Measurements from ENCODE around the gene TCFL5. TPM values are rescaled to one million over a fixed set of nuclear protein-coding genes. Genes with fewer than 3 reads are reported as not detected.

Gene TCFL5
- total and polyA plus RNA-seq, 2 experiments from 2014 or later: 1.7 to 18.5 TPM

- in situ Hi-C loops (cut with MboI): loop anchor here (25.0 kb wide), 1 partner anchor 282 kb away; no protein-coding TSS in a partner anchor
- H3K79me2 ChIP-seq (ENCODE audit: insufficient read depth): peaks cover 9% of the 10 kb centered on the region
- peak overlapping the region; percentile 67 for H3K27ac ChIP-seq
- peak; percentile 98 for DNase-seq
- peaks cover 4% of the 10 kb centered on the region; the same call in 1 of the 2 replicates for H4K20me1 ChIP-seq (ENCODE audit: insufficient read depth)
- peak overlapping the region; percentile 90 for H3K4me2 ChIP-seq (ENCODE audit: unreplicated experiment)
- peaks cover 14% of the 10 kb centered on the region; the same call in 1 of the 2 replicates for H3K4me1 ChIP-seq (ENCODE audit: insufficient read depth)
- TF ChIP-seq EZH2phosphoT487 (IDR thresholded peaks at IDR 0.05; ENCODE audit: insufficient read depth, low read depth) (no peak), EZH2 (IDR thresholded peaks at IDR 0.05; ENCODE audit: insufficient read depth, poor library complexity, severe bottlenecking) (no peak)
- H3F3A ChIP-seq (ENCODE audit: insufficient read depth): peaks cover 16% of the 10 kb centered on the region
- H3K9me2 ChIP-seq (ENCODE audit: insufficient read depth): no peaks in the 10 kb centered on the region
- H3K36me3 ChIP-seq (ENCODE audit: low read depth): no peaks in the 10 kb centered on the region
- H3K9ac ChIP-seq: peak overlapping the region; percentile 78
- peak overlapping the region; percentile 91 for H2AFZ ChIP-seq
- no peaks in the 10 kb centered on the region for H3K9me3 ChIP-seq (ENCODE audit: low read depth)
- 1 to 2% methylated on average over 41 to 58 of the region's 69 CpGs for WGBS, 2 experiments (ENCODE audit: low coverage in 1 of 2, low lambda C conversion rate in 2 of 2, missing lambda C conversion rate in 2 of 2)
- H3K27me3 ChIP-seq (replicated peaks; ENCODE audit: insufficient read depth): no peaks in the 10 kb centered on the region
- H3K4me3 ChIP-seq: peak overlapping the region; percentile 78
These were observed 67.5 kb downstream of the TCFL5 start for GRCh38 chr20:62794007-62794724.

- H3K27me3 ChIP-seq (replicated peaks; ENCODE audit: insufficient read depth): no peaks in the 10 kb centered on the region
- 28 to 33% methylated on average over 7 of the region's 7 CpGs for WGBS, 2 experiments (ENCODE audit: low coverage in 1 of 2, low lambda C conversion rate in 2 of 2, missing lambda C conversion rate in 2 of 2)
- peak overlapping the region; percentile 76 for H3K4me2 ChIP-seq (ENCODE audit: unreplicated experiment)
- H3K9me2 ChIP-seq (ENCODE audit: insufficient read depth): no peaks in the 10 kb centered on the region
- H3K9ac ChIP-seq: peak overlapping the region; percentile 75
- peak overlapping the region; percentile 91 for H2AFZ ChIP-seq
- H3K27ac ChIP-seq: peak overlapping the region; percentile 61
- peaks cover 16% of the 10 kb centered on the region for H3F3A ChIP-seq (ENCODE audit: insufficient read depth)
- peaks cover 9% of the 10 kb centered on the region for H3K79me2 ChIP-seq (ENCODE audit: insufficient read depth)
- peaks cover 14% of the 10 kb centered on the region; the same call in 1 of the 2 replicates for H3K4me1 ChIP-seq (ENCODE audit: insufficient read depth)
- in situ Hi-C loops (cut with MboI): loop anchor here (25.0 kb wide), 1 partner anchor 281 kb away; no protein-coding TSS in a partner anchor
- H4K20me1 ChIP-seq (ENCODE audit: insufficient read depth): peaks cover 4% of the 10 kb centered on the region; the same call in 1 of the 2 replicates
- peak overlapping the region; percentile 67 for H3K4me3 ChIP-seq
- no peak for DNase-seq
- no peak for TF ChIP-seq EZH2phosphoT487 (IDR thresholded peaks at IDR 0.05; ENCODE audit: insufficient read depth, low read depth)
- no peak for TF ChIP-seq EZH2 (IDR thresholded peaks at IDR 0.05; ENCODE audit: insufficient read depth, poor library complexity, severe bottlenecking)
- no peaks in the 10 kb centered on the region for H3K36me3 ChIP-seq (ENCODE audit: low read depth)
- no peaks in the 10 kb centered on the region for H3K9me3 ChIP-seq (ENCODE audit: low read depth)
These were observed 67.9 kb downstream of the TCFL5 start for GRCh38 chr20:62793757-62794006.

DNA sequence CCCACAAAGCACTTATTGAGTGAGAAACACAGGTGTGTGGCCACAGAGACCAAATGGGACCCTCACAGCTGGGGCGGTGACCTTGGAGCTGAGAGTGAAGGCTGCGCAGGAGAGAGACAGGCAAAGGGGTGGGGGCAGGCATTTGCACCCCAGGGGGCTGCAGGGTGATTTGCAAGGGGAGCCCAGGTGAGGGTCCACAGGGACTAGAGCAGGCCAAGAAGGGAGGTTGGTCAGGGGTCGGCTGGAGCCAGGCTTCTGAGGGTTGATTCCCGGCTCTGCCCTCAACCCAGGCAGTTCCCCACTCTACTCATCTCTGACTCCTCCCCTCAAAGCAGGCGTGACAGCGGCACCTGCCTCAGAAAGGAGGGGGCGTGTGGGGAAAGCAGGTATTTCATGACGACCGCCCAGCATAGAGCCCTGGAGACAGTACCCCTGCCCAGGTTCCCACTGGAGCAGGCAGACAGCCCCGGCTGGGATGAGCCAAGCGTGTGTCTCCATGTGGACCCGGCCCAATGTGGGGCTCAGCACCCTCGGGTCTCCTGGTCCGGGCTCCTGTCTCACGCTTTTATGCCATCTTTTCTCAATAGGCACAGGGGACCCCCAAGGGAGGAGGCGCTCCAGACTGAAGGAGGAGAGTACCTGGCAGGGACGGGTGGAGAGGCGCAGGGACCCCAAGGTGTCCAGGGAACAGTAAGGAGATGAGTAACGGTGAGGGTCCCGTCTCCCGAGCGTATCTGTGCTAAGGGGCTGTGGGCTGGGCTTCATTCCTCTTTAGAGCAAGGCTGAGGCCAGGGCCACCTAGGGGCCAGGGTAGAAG, 68.5 kb downstream of the TCFL5 start:
- Histone ChIP-seq H3K27ac (no peak overlapping the region), H3K27me3 (replicated peaks; ENCODE audit: insufficient read depth) (no peaks in the 10 kb centered on the region), H4K20me1 (ENCODE audit: insufficient read depth) (peaks cover 4% of the 10 kb centered on the region; the same call in 1 of the 2 replicates), H3K4me1 (ENCODE audit: insufficient read depth) (peaks cover 14% of the 10 kb centered on the region; the same call in 1 of the 2 replicates), H3K36me3 (ENCODE audit: low read depth) (no peaks in the 10 kb centered on the region), H3K9ac (peak overlapping the region; percentile 75; the same call in 1 of the 2 replicates), H3K4me2 (ENCODE audit: unreplicated experiment) (peak overlapping the region; percentile 76), H3K79me2 (ENCODE audit: insufficient read depth) (peaks cover 9% of the 10 kb centered on the region), H3K9me2 (ENCODE audit: insufficient read depth) (no peaks in the 10 kb centered on the region), H2AFZ (no peak overlapping the region), H3F3A (ENCODE audit: insufficient read depth) (peaks cover 16% of the 10 kb centered on the region), H3K9me3 (ENCODE audit: low read depth) (no peaks in the 10 kb centered on the region), H3K4me3 (no peak overlapping the region)
- TF ChIP-seq EZH2 (IDR thresholded peaks at IDR 0.05; ENCODE audit: insufficient read depth, poor library complexity, severe bottlenecking): no peak
- no peak for TF ChIP-seq EZH2phosphoT487 (IDR thresholded peaks at IDR 0.05; ENCODE audit: insufficient read depth, low read depth)
- 79% methylated on average over 22 of the region's 22 CpGs for WGBS, 2 experiments (ENCODE audit: low coverage in 1 of 2, low lambda C conversion rate in 2 of 2, missing lambda C conversion rate in 2 of 2)
- in situ Hi-C loops (cut with MboI): loop anchor here (25.0 kb wide), 1 partner anchor 281 kb away; no protein-coding TSS in a partner anchor
- DNase-seq: no peak

DNA sequence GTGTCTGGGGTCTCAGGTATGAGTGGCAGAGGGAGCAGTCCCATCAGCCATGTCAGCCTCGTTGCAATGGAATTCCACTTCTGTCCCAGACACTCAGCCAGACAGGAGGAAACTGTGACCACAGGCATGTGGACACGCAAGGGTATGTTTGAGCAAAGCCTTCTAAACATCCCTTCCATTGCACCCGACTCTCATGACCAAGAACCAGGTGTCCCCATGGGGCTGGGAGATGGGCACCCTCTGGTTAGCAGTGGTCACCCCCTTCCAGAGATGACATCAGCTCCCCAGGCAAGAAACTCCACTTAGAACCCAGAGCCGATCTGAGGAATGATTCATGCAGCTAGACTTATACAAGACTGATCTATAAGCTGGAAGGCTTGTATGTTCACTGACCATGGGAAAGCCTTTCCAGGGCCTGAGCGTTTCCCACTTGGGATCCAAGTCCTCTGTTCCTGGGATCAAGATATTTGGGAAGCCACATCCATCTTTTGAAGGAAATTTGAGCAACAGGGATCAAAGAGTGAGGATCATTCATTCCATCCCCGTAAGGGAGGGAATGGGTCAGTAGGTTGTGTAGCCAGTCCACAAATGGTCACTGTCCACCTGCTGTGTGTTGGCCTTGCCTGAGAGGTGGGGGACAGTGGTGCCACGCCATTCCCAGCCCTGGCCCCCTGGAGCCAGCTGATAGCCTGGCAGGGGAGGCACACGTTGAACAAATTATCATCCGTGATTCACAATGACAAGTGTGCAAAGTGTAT, 69.3 kb downstream of the TCFL5 start:
- in situ Hi-C loops (cut with MboI): loop anchor here (25.0 kb wide), 1 partner anchor 280 kb away; no protein-coding TSS in a partner anchor
- no peaks in the 10 kb centered on the region for H3K9me3 ChIP-seq (ENCODE audit: low read depth)
- no peaks in the 10 kb centered on the region for H3K36me3 ChIP-seq (ENCODE audit: low read depth)
- peaks cover 3% of the 10 kb centered on the region; the same call in 1 of the 2 replicates for H4K20me1 ChIP-seq (ENCODE audit: insufficient read depth)
- 41 to 47% methylated on average over 9 of the region's 9 CpGs for WGBS, 2 experiments (ENCODE audit: low coverage in 1 of 2, low lambda C conversion rate in 2 of 2, missing lambda C conversion rate in 2 of 2)
- peaks cover 14% of the 10 kb centered on the region; the same call in 1 of the 2 replicates for H3K4me1 ChIP-seq (ENCODE audit: insufficient read depth)
- H3K4me3 ChIP-seq: no peak overlapping the region
- H3K9ac ChIP-seq: no peak overlapping the region
- no peaks in the 10 kb centered on the region for H3K9me2 ChIP-seq (ENCODE audit: insufficient read depth)
- peaks cover 16% of the 10 kb centered on the region for H3F3A ChIP-seq (ENCODE audit: insufficient read depth)
- H3K4me2 ChIP-seq (ENCODE audit: unreplicated experiment): no peak overlapping the region
- no peak overlapping the region for H3K27ac ChIP-seq
- no peaks in the 10 kb centered on the region for H3K27me3 ChIP-seq (replicated peaks; ENCODE audit: insufficient read depth)
- H3K79me2 ChIP-seq (ENCODE audit: insufficient read depth): peaks cover 6% of the 10 kb centered on the region
- H2AFZ ChIP-seq: no peak overlapping the region
- DNase-seq: peak; percentile 59
- TF ChIP-seq EZH2 (IDR thresholded peaks at IDR 0.05; ENCODE audit: insufficient read depth, poor library complexity, severe bottlenecking): no peak
- no peak for TF ChIP-seq EZH2phosphoT487 (IDR thresholded peaks at IDR 0.05; ENCODE audit: insufficient read depth, low read depth)

Measured in GM23248 (cell line).